GM10266 (cell line): ENCODE results near the gene RFLNA.

Source experiments
- DNase-seq: peaks from one replicate; pipeline ENCODE4 v3.0.0; 2012; ENCODE audit errors: extremely low spot score
- TF ChIP-seq, protein P1 (sequence below): IDR thresholded peaks from 2 replicates; pipeline ENCODE4 v1.5.1; 2012; ENCODE audit warnings: mild to moderate bottlenecking, low read depth; ENCODE audit not compliant: control insufficient read depth, insufficient read depth; ENCODE audit errors: missing control alignments

The RFLNA gene

DNA sequence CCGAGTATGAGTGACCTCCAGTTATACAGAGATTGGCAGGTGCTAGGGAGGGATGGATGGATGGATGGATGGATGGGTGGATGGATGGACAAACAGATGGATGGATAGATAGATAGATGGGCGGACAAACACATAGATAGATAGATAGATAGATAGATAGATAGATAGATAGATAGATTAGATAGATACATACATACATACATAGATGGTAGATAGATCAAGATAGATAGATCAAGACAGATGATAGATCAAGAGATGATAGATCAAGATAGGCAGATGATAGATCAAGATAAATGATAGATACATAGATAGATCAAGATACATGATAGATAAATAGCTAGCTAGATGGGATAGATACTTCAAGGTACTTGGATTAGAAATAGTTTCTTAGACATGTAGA is 18.6 kb upstream of the RFLNA start:
- no peak for DNase-seq
- TF ChIP-seq, protein P1, sequence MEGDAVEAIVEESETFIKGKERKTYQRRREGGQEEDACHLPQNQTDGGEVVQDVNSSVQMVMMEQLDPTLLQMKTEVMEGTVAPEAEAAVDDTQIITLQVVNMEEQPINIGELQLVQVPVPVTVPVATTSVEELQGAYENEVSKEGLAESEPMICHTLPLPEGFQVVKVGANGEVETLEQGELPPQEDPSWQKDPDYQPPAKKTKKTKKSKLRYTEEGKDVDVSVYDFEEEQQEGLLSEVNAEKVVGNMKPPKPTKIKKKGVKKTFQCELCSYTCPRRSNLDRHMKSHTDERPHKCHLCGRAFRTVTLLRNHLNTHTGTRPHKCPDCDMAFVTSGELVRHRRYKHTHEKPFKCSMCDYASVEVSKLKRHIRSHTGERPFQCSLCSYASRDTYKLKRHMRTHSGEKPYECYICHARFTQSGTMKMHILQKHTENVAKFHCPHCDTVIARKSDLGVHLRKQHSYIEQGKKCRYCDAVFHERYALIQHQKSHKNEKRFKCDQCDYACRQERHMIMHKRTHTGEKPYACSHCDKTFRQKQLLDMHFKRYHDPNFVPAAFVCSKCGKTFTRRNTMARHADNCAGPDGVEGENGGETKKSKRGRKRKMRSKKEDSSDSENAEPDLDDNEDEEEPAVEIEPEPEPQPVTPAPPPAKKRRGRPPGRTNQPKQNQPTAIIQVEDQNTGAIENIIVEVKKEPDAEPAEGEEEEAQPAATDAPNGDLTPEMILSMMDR = no peak

DNA sequence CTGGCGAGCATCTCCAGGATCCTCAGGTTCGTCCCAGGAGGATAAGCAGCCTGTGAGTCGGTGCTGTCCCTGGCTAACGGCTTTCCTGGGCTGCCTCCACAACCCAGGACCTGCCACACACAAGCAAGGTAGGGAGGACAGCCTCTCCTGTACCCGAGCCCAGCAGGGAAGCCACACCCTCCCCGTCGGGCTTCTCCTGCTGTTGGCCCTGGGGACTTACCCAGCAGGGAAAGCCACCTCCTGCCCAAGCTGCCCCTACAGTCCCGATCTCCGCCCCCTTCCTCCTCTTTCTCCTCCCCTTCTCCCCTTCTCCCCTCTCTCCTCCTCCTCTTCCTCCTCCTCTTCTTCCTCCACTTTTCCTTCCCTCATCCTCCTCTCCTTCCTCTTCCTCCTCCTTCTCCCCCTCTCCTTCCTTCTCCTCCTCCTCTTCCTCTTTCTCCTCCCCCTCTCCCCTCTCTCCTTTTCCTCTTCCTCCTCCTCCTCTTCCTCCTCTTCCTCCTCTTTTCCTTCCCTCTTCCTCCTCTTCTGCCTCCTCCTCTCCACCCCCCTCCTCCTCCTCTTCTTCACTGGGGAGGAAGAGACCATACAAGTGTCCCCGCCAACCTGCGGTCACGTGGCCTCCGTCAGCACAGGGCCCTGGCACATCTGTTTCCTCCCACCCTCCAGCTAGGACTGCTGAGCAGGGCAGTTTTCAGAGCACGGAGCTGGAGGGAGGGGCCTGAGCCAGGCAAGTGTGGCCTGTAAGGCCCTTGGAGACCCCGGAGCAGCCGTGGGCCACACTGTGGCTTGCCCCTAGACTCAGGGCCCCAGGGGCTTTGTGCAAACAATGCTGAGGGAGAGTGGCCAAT is 17.3 kb upstream of the RFLNA start:
- DNase-seq = no peak
- TF ChIP-seq, protein P1 = no peak

DNA sequence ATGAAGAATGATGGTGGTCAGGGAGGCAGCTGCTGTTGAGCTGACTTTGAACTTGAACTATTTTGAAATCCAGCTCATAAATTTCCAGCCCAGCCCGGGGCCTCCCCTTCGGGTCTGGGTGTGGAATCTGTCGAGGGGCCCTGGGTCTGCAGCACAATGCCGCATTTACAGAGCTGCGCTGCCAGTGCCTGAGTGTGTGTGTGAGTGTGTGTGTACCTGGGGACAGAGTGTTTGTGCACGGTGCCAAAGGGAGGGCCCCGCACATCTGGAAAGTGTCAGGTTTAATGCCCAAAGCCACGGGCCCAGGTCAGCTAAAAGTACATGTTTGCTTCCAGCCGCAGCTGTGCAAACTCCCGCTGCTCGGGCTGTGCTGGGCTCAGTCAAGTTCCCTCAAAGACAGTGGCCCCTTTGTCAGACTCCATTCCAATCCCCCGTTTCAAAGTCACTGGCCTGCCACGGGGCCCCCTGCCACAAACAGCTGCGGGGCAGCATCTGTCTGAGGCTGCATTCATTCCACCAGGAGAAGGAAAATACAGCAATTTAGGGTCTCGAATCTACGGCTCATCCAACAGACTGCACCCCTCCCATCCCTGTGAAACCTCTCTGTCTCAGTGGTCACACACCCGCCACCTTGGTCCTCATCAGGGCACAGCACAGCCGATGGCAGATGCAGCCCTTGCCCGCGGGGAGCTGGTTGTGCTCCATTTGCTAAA is 16.3 kb upstream of the RFLNA start:
- TF ChIP-seq, protein P1 = no peak
- no peak for DNase-seq

DNA sequence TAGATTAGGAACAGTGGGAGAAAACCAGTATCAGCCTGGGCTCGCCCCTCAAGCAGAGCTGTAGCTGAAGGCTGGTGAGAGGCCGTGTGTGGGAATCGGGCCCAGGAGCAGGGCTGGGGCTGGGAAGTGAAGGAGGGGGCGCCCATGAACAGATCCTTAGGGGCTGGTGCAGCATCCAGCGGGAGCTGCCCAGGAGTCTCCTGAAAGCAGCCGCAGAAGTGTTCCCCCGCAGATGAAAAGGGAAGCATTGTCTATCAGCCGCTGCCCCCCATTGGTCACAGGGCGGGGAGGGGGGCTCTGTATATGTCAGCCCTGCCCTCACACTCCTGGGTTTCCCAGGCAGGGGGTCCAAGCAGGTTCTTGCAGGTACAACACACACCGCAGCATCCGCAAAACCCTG is 15.6 kb upstream of the RFLNA start:
- TF ChIP-seq, protein P1 = no peak
- DNase-seq = no peak

DNA sequence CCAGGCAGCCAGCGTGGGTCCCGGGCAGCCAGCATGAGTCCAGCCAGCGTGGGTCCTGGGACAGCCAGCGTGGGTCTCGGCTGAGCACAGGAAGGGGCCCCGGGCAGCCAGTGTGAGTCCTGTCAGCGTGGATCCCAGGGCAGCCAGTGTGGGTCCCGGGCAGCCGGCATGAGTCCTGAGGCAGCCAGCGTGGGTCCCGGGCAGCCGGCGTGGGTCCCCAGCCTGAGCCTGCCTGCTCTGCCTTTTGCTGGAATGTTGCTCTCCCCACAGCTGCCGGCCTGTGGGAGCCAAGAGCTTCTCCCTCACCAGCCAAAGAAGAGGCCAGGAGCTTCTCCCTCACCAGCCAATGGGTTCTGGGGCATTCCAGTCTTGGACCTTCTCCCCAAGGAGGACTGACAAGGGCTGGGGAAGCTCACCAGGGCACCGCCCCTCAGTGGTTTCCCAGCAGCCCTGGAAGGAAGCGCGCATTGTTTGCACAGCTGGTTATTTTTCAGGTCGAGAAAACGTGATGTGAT is 15.0 kb upstream of the RFLNA start:
- TF ChIP-seq, protein P1 = no peak
- no peak for DNase-seq

DNA sequence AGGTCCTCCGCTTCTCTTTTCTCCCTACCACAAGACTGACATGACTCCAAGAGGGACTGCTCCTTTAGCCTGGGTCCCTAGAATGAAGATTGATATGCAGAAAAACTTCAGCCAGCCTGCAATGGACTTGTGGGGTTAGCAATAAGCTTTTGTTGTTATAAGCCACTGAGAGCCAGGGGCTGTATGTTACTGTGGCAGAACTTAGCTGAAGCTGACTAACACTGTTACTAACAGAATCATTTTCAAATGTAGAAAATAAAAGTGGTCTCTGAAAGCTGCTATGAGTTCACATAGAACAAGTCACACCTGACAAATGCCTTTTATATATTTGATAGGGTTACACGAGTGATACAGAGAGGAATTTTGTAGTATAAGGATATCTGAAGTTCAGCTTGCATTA is 13.6 kb upstream of the RFLNA start:
- DNase-seq = no peak
- TF ChIP-seq, protein P1 = no peak

DNA sequence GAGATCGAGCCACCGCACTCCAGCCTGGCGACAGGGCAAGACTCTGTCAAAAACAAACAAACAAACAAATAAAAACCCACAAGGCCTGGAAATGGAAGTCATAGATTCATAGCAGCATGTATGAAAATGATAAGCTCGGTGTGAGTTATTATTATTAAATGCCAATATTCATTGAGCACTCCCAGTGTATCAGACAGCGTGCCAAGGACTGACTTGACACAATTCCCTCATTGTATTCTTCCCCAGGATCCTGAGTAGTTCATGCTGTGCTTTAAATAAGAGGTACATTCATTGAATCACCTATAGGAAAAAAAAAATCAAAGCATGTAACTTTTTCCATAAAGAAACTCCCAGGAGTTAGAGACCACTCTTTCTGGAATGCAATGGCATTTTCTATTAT is 12.6 kb upstream of the RFLNA start:
- no peak for DNase-seq
- TF ChIP-seq, protein P1 = no peak
